ENCODE measurements around the gene ISG15. TPM values are rescaled to one million over a fixed set of nuclear protein-coding genes. Genes with fewer than 3 reads are reported as not detected.

ISG15 gene
- total RNA-seq, 2 experiments from 2014 or later: 16.6 to 18.7 TPM

DNA sequence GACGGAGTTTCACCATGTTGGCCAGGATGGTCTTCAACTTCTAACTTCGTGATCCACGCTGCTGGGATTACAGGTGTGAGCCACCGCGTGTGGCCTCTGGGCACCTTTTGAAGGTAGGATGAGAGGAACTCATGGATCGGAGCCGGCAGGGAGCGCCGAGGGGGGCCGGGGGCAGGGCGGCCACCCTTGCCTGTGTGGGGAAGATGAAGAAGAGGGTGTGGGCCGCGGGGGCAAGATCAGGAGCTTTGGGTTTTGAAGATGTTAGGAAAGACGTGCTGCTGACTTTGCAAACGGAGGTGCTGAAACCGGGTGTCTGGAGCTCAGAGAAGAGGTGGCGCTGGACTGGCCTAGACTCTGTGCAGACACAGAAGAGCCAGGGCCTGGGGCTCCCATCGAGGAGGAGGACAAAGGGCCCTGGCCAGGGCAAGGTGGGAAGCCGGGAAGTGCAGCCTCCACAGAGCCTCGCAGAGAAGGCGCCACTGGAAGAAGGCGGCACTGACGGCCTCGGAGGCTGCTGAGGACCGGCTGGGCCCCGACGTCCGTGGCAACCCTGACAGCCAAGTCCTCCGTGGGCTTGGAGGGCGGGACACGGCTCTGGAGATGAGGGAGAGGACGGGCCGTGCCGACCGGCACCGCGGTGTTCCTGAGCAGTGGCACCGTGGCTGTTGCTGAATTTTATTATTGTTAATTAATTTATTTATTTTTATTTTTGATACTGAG lies 47.1 kb downstream of the ISG15 start:
- ChIA-PET CTCF (interaction anchor here (1.4 to 2.0 kb wide), 4 partner anchors 13 to 58 kb away, joined by 3 to 5 read pairs (median 4); partner anchors contain the start of gene ISG15), POLR2A (no interaction called here)

GRCh38 chr1:1061682-1062345 lies 48.5 kb downstream of the ISG15 start:
- ChIA-PET CTCF (interaction anchor here (1.2 to 2.8 kb wide), 2 partner anchors 22 to 60 kb away, joined by 3 to 32 read pairs; no protein-coding TSS in a partner anchor), POLR2A (no interaction called here)

GRCh38 chr1:1062348-1063163 lies 49.3 kb downstream of the ISG15 start:
- ChIA-PET CTCF (interaction anchor here (1.2 to 2.8 kb wide), 5 partner anchors 17 to 69 kb away, joined by 3 to 32 read pairs (median 5); no protein-coding TSS in a partner anchor), POLR2A (interaction anchor here (1.0 to 1.9 kb wide), 2 partner anchors 22 to 30 kb away, joined by 3 to 18 read pairs; no protein-coding TSS in a partner anchor)

DNA sequence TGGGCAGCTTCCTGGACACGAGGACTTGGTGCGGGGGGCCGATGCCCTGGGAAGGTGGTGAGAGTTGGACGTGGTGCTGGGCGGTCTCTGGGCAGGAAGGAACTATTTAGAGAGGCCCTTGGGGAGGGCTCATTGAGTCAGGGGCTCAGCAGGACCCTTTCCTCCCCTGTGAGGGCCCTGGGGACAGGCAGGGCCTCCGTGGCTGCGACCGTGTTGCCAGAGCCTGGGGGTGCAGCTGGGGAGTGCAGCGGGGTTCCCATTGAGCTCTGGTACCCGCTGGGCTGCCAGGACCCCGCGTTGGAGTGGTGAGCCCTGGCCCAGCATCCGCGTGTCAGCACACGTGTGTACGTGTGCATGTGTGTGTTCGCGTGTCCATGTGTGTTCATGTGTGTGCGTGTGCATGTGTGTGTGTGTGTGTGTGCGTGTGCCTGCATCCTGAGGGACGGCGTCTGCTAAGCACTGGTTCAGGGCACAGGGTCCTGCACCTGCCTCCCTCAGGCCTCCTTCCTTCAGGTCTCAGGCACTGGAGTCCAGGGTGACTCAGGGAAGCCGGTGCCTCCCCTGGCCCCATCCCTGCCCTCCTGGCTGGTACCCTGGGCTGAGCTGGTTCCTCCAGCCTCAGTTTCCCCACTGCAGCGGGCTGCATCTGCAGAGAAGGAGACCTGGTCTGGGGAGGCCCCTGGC lies 50.1 kb downstream of the ISG15 start:
- POLR2A ChIA-PET: interaction anchor here (0.9 to 1.9 kb wide), 6 partner anchors 23 to 144 kb away, joined by 3 to 18 read pairs (median 4); no protein-coding TSS in a partner anchor
- CTCF ChIA-PET: interaction anchor here (0.6 to 2.8 kb wide), 15 partner anchors 10 to 227 kb away, joined by 3 to 32 read pairs (median 5); partner anchors contain the start of genes AGRN, ISG15, PERM1 and RNF223

Other genes starting within 250 kb of the ISG15 start
- gene SAMD11, start 89.6 kb upstream of the ISG15 start, total RNA-seq: not detected
- 100 to 1,000 TPM; 180 to 192 TPM for gene NOC2L, start 54.2 kb upstream of the ISG15 start, total RNA-seq
- 10 to 100 TPM; 33.6 to 37.2 TPM for gene KLHL17, start 52.9 kb upstream of the ISG15 start, total RNA-seq
- gene PLEKHN1, start 47.0 kb upstream of the ISG15 start, total RNA-seq: 1 to 10 TPM; 3.1 to 3.8 TPM
- gene PERM1, start 31.4 kb upstream of the ISG15 start, total RNA-seq: not detected
- under 1 TPM; 0.27 to 0.51 TPM for gene HES4, start 13.4 kb upstream of the ISG15 start, total RNA-seq
- 10 to 100 TPM; 12.1 to 12.5 TPM for gene AGRN, start 6.6 kb downstream of the ISG15 start, total RNA-seq
- gene RNF223, start 60.8 kb downstream of the ISG15 start, total RNA-seq: not detected
- gene C1orf159, start 102.6 kb downstream of the ISG15 start, total RNA-seq: 10 to 100 TPM; 20.0 to 22.1 TPM
- gene TTLL10, start 160.4 kb downstream of the ISG15 start, total RNA-seq: not detected
- gene TNFRSF18, start 193.1 kb downstream of the ISG15 start, total RNA-seq: 10 to 100 TPM; 79.2 to 80.8 TPM
- 100 to 1,000 TPM; 152 to 154 TPM for gene TNFRSF4, start 200.7 kb downstream of the ISG15 start, total RNA-seq
- 100 to 1,000 TPM; 142 to 147 TPM for gene SDF4, start 218.5 kb downstream of the ISG15 start, total RNA-seq
- 10 to 100 TPM; 22.4 to 23.0 TPM for gene B3GALT6, start 218.7 kb downstream of the ISG15 start, total RNA-seq
- gene C1QTNF12, start 233.2 kb downstream of the ISG15 start, total RNA-seq: 1 to 10 TPM in 1 of 2 experiments, under 1 TPM in 1; 0.96 to 1.2 TPM

Measured in activated CD8-positive, alpha-beta memory T cell treated with anti-CD3 and anti-CD28 coated beads for 36 hours (primary cell).